Hepatocyte (in vitro differentiated cells): ENCODE measurements around the gene FYN.

Experiments
- CTCF ChIP-seq: fragments of 200-600 bp; sonication (generic); IDR thresholded peaks from 2 replicates; pipeline ENCODE4 v1.5.1; 2016; ENCODE audit warnings: antibody characterized with exemption, mild to moderate bottlenecking; ENCODE audit not compliant: poor library complexity
- EZH2 ChIP-seq: fragments of 200-600 bp; sonication (generic); IDR thresholded peaks from 2 replicates; pipeline ENCODE4 v1.6.1; 2016; ENCODE audit warnings: antibody characterized with exemption, mild to moderate bottlenecking, borderline replicate concordance
- EZH2phosphoT487 ChIP-seq: fragments of 200-600 bp; sonication (generic); IDR thresholded peaks from one replicate; pipeline ENCODE4 v1.6.1; 2018; ENCODE audit warnings: antibody characterized with exemption, mild to moderate bottlenecking, low read depth, moderate library complexity; ENCODE audit not compliant: unreplicated experiment, severe bottlenecking

DNA sequence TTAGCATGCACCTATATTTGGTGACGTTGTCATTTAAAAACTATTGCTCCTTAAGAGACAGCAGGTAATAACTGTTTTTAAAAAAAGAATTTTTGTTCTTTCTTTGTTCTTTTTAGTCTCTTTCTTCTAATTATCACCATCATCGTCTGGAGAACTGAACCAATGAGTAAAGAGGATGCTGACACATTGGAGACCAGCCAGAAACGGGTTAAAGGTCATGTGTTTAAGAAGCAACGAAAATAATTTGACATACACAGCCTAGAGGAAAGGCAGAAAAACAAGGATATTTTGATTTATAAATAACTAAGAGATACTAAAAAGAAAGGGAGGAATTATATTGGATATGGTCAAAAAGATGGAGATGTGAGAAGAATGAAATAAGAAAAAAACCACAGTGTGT is 19.2 kb upstream of the FYN start:
- no peak for TF ChIP-seq CTCF
- no peak for TF ChIP-seq EZH2phosphoT487
- TF ChIP-seq EZH2, result no peak
